B cell (primary cell): ENCODE data around the gene CPLANE1. TPM values are rescaled to one million over a fixed set of nuclear protein-coding genes. Genes with fewer than 3 reads are reported as not detected.

ENCODE experiments used
- ATAC-seq: fragments of 200-7000 bp; cut with Tn5 transposase; one replicate; pipeline ENCODE4 v1.10.0; 2021; ENCODE audit warnings: low read depth, mild to moderate bottlenecking, moderate number of reproducible peaks, moderate library complexity
- CTCF ChIA-PET: fragments of 350-600 bp; sonication (Branson Sonifier 250); formaldehyde crosslinking; loops from one replicate; lab custom pipeline; 2021; ENCODE audit warnings: antibody characterized with exemption, inconsistent platforms; lab: Charles Lee
- POLR2A ChIA-PET: fragments of 350-600 bp; sonication (Branson Sonifier 250); formaldehyde crosslinking; loops from one replicate; lab custom pipeline; 2021; ENCODE audit warnings: antibody characterized with exemption; lab: Charles Lee
- DNase-seq: peaks from one replicate; pipeline ENCODE4 v3.0.0; 2013
- H2AFZ ChIP-seq: 2 replicates; pipeline ENCODE4 v1.6.1; 2012; ENCODE audit warnings: mild to moderate bottlenecking, low read depth, low read length; ENCODE audit not compliant: insufficient read depth, poor library complexity, severe bottlenecking
- H3K27ac ChIP-seq, 2 donors: 1 replicate in 1 of 2; 2 replicates in 1 of 2; pipeline ENCODE4 v1.5.1; 2012 to 2013; ENCODE audit warnings: low read length in 2 of 2, mild to moderate bottlenecking in 2 of 2, moderate library complexity in 1 of 2
- H3K27me3 ChIP-seq, 4 experiments: fragments of 200-600 bp in 1 of 4; sonication (generic) in 1 of 4; replicated peaks in 1 of 4; 1 replicate in 2 of 4; 2 replicates in 2 of 4; pipeline versions ENCODE4 v1.6.1 to v1.7.0; 2013 to 2016; ENCODE audit warnings: low read length in 3 of 4, mild to moderate bottlenecking in 2 of 4, mixed read lengths in 1 of 4, moderate library complexity in 1 of 4; ENCODE audit not compliant: insufficient read depth in 4 of 4, control insufficient read depth in 3 of 4; ENCODE audit errors: control extremely low read depth in 1 of 4
- H3K36me3 ChIP-seq, 2 experiments: replicated peaks in 1 of 2; 1 replicate in 1 of 2; 2 replicates in 1 of 2; pipeline versions ENCODE4 v1.6.1 to v1.7.1; 2013; ENCODE audit warnings: low read length in 1 of 2; ENCODE audit not compliant: insufficient read depth in 2 of 2, control insufficient read depth in 1 of 2; ENCODE audit errors: control extremely low read depth in 1 of 2, extremely low read depth in 1 of 2
- H3K4me1 ChIP-seq, 2 donors: fragments of 200-600 bp in 1 of 2; sonication (generic) in 1 of 2; 1 replicate in 1 of 2; 2 replicates in 1 of 2; pipeline versions ENCODE4 v1.5.1 to v1.6.1; 2013 to 2017; ENCODE audit warnings: low read length in 2 of 2; ENCODE audit not compliant: control insufficient read depth in 2 of 2, insufficient read depth in 2 of 2
- H3K4me2 ChIP-seq: replicated peaks from 2 replicates; pipeline ENCODE3; 2012; ENCODE audit warnings: mild to moderate bottlenecking, low read depth, low read length; ENCODE audit not compliant: poor library complexity, severe bottlenecking
- H3K4me3 ChIP-seq, 5 experiments: fragments of 200-600 bp in 1 of 5; sonication (generic) in 1 of 5; 1 replicate in 3 of 5; 2 replicates in 2 of 5; pipeline versions ENCODE4 v1.5.1 to v1.7.0; 2011 to 2016; ENCODE audit warnings: low read length in 4 of 5, mild to moderate bottlenecking in 4 of 5, low read depth in 2 of 5, control low read depth in 1 of 5, moderate library complexity in 1 of 5; ENCODE audit not compliant: insufficient read depth in 1 of 5; ENCODE audit errors: control extremely low read depth in 1 of 5, extremely low read depth in 1 of 5
- H3K79me2 ChIP-seq: fragments of 200-600 bp; sonication (generic); one replicate; pipeline ENCODE4 v1.6.0; 2016; ENCODE audit warnings: low read length; ENCODE audit not compliant: control insufficient read depth, insufficient read depth
- H3K9ac ChIP-seq: fragments of 200-600 bp; sonication (generic); 2 replicates; pipeline ENCODE4 v1.6.1; 2017; ENCODE audit warnings: mild to moderate bottlenecking, low read length, moderate library complexity
- H3K9me3 ChIP-seq, 3 donors: one replicate each; pipeline versions ENCODE4 v1.6.1 to v1.7.1; 2013; ENCODE audit warnings: low read length in 2 of 3; ENCODE audit not compliant: control insufficient read depth in 2 of 3, insufficient read depth in 1 of 3; ENCODE audit errors: control extremely low read depth in 1 of 3
- H4K20me1 ChIP-seq: 2 replicates; pipeline ENCODE4 v1.6.0; 2012; ENCODE audit warnings: mild to moderate bottlenecking, low read length; ENCODE audit not compliant: insufficient read depth, control insufficient read depth, poor library complexity, severe bottlenecking
- H3K27ac Mint-ChIP-seq: one replicate; pipeline ENCODE4 v1.8.0; 2021; ENCODE audit warnings: mixed read lengths
- H3K27me3 Mint-ChIP-seq: one replicate; pipeline ENCODE4 v1.8.0; 2021; ENCODE audit warnings: mixed read lengths
- H3K4me1 Mint-ChIP-seq: one replicate; pipeline ENCODE4 v1.8.0; 2021; ENCODE audit warnings: mixed read lengths
- H3K4me3 Mint-ChIP-seq: one replicate; pipeline ENCODE4 v1.8.0; 2021; ENCODE audit warnings: mixed read lengths
- H3K9me3 Mint-ChIP-seq: one replicate; pipeline ENCODE4 v1.8.0; 2022; ENCODE audit warnings: mixed read lengths; ENCODE audit not compliant: insufficient read depth
- CTCF ChIP-seq: fragments of 200-600 bp; IDR thresholded peaks from one replicate; pipeline ENCODE4 v1.8.0; 2022; ENCODE audit warnings: antibody characterized with exemption, mild to moderate bottlenecking
- EZH2 ChIP-seq: IDR thresholded peaks from 2 replicates; pipeline ENCODE4 v1.6.1; 2012; ENCODE audit warnings: borderline replicate concordance, low read depth, mild to moderate bottlenecking, moderate library complexity, low read length; ENCODE audit not compliant: insufficient read depth, poor library complexity, severe bottlenecking
- WGBS: methylation state at CpG from one replicate; pipeline ENCODE4 v1.1.5; 2013; ENCODE audit warnings: missing lambda C conversion rate; ENCODE audit not compliant: insufficient coverage; 5-methylcytosine and 5-hydroxymethylcytosine counted together
- intact Hi-C: fragments of 100-400 bp; cut with micrococcal nuclease; formaldehyde crosslinking; loops from one replicate; pipeline ENCODE4 v1.10.0; 2022
- polyA plus RNA-seq: library from polyadenylated mRNA; depleted of rRNA; stranded (reverse); fragments of >200 nt; gene quantifications from 2 replicates; pipeline ENCODE4 v1.2.3, GENCODE V29; 2012
- total RNA-seq, 2 donors: library from RNA; stranded (reverse); fragments of 120-200 nt in 1 of 2; gene quantifications; 1 replicate in 1 of 2; 2 replicates in 1 of 2; pipeline versions ENCODE4 v1.2.3 to v1.2.4, GENCODE V29; 2013 to 2022

The CPLANE1 gene
- total and polyA plus RNA-seq, 2 donors (not counting 1 experiment from before 2014, with no cell fraction given), result 1.9 to 17.9 TPM

GRCh38 chr5:37121465-37121864 is 127.7 kb downstream of the CPLANE1 start:
- TF ChIP-seq EZH2 (no peak), CTCF (no peak)
- no peak overlapping the region for H3K27ac Mint-ChIP-seq
- no peaks in the 10 kb centered on the region for H3K9me3 ChIP-seq
- ChIA-PET CTCF (no interaction called here), POLR2A (no interaction called here)
- no peaks in the 10 kb centered on the region for H3K4me1 ChIP-seq
- no peaks in the 10 kb centered on the region for H3K9me3 Mint-ChIP-seq
- H3K36me3 ChIP-seq, result peaks cover 0 to 4% of the 10 kb centered on the region in 2 experiments
- no peak overlapping the region for H3K4me2 ChIP-seq
- intact Hi-C loops, result no loop called here
- H2AFZ ChIP-seq, result no peak overlapping the region
- no peaks in the 10 kb centered on the region for H3K79me2 ChIP-seq
- ATAC-seq (no peak), DNase-seq (no peak)
- no peak overlapping the region for H3K4me3 Mint-ChIP-seq
- H3K4me1 Mint-ChIP-seq, result peaks cover 7% of the 10 kb centered on the region
- no peak overlapping the region for H3K9ac ChIP-seq
- H3K27me3 ChIP-seq, result no peaks in the 10 kb centered on the region
- no peak overlapping the region for H3K27ac ChIP-seq
- no peaks in the 10 kb centered on the region for H4K20me1 ChIP-seq
- H3K4me3 ChIP-seq, result no peak overlapping the region
- 57% methylated on average over 2 of the region's 6 CpGs for WGBS
- no peaks in the 10 kb centered on the region for H3K27me3 Mint-ChIP-seq

- Histone ChIP-seq H4K20me1 (no peaks in the 10 kb centered on the region), H3K4me2 (no peak overlapping the region), H3K27ac (no peak overlapping the region), H3K27me3 (no peaks in the 10 kb centered on the region), H3K36me3 (peaks cover 0 to 4% of the 10 kb centered on the region in 2 experiments), H2AFZ (no peak overlapping the region), H3K9ac (no peak overlapping the region), H3K9me3 (no peaks in the 10 kb centered on the region), H3K4me3 (no peak overlapping the region), H3K79me2 (no peaks in the 10 kb centered on the region), H3K4me1 (no peaks in the 10 kb centered on the region)
- CTCF ChIA-PET, result no interaction called here
- H3K4me3 Mint-ChIP-seq, result no peak overlapping the region
- WGBS, result no CpG with 5 or more reads among the region's 1 CpG
- H3K27me3 Mint-ChIP-seq, result no peaks in the 10 kb centered on the region
- ATAC-seq, result no peak
- H3K27ac Mint-ChIP-seq, result no peak overlapping the region
- no peaks in the 10 kb centered on the region for H3K9me3 Mint-ChIP-seq
- POLR2A ChIA-PET, result no interaction called here
- no peak for DNase-seq
- intact Hi-C loops, result no loop called here
- peaks cover 7% of the 10 kb centered on the region for H3K4me1 Mint-ChIP-seq
- TF ChIP-seq EZH2 (no peak), CTCF (no peak)
These were observed 128.1 kb downstream of the CPLANE1 start for GRCh38 chr5:37121027-37121426.
